Measurements from ENCODE around the gene PRKCSH.
"Not testable (repeated sequence)": the region's sequence is repeated elsewhere in the genome, so short reads cannot be mapped to it uniquely, and the experiment has no call there.

The PRKCSH gene

DNA sequence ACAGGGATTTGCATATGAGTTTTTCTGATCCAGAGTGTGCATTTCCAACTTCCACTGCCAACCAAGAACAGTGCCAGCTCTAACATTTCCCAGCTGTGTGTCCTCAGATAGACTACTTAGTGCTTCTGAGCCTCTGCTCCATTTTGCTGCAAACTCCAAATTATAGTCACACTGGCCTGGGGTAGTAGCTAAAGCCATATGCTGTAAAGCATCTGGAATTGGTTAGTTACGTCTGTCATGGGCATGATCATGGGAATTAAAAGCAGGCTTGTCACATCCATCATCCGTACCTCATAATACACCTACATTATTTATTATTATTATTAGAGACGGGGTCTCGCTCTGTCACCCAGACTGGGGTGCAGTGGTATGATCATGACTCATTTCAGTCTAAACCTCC, 38.3 kb downstream of the PRKCSH start:
- Mint-ChIP-seq H3K27me3 (peaks cover 27% of the 10 kb centered on the region), H3K9me3 (no peaks in the 10 kb centered on the region), H3K4me3 (no peak overlapping the region), H3K4me1 (ENCODE audit: low read depth) (no peaks in the 10 kb centered on the region), H3K36me3 (ENCODE audit: low read depth) (no peaks in the 10 kb centered on the region), H3K27ac (no peak overlapping the region)

DNA sequence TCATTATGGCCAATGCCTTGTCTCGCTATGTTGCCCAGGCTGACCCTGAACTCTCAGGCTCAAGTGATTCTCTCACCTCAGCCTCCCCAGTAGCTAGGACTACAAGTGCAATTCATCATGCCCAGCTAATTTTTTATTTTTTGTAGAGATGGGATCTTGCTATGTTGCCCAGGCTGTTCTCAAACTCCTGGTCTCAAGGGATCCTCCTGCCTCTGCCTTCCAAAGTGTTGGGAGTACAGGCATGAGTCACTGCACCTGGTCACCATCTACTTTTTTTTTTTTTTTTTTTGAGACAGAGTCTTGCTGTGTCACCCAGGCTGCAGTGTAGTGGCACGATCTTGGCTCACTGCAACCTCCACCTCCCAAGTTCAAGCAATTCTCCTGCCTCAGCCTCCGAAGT, 39.9 kb downstream of the PRKCSH start:
- H3K27ac Mint-ChIP-seq; H3K9me3 Mint-ChIP-seq; H3K4me1 Mint-ChIP-seq (ENCODE audit: low read depth); H3K36me3 Mint-ChIP-seq (ENCODE audit: low read depth); H3K4me3 Mint-ChIP-seq: not testable (repeated sequence)
- H3K27me3 Mint-ChIP-seq, result peaks cover 33% of the 10 kb centered on the region

DNA sequence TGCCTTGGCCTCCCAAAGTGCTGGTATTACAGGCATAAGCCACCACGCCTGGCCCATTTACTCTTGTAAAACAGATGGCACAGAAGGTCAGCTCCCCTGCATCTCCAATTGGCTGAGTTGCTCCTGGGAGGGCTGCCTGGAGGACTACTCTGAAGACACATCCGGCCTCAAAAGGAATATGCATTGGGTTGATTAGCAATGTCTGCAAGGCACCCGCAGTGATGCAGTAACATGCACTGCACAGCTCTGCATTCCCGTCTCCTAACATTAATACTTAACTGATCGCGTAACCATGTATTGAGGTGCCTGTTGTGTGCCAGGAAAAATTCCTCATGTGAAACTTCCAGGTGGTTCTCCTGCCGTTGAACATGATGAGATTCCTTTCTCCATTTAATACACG, 40.4 kb downstream of the PRKCSH start:
- H3K36me3 Mint-ChIP-seq (ENCODE audit: low read depth), result no peaks in the 10 kb centered on the region
- no peak overlapping the region for H3K27ac Mint-ChIP-seq
- peaks cover 33% of the 10 kb centered on the region for H3K27me3 Mint-ChIP-seq
- H3K9me3 Mint-ChIP-seq, result no peaks in the 10 kb centered on the region
- peaks cover 4% of the 10 kb centered on the region for H3K4me1 Mint-ChIP-seq (ENCODE audit: low read depth)
- no peak overlapping the region for H3K4me3 Mint-ChIP-seq

DNA sequence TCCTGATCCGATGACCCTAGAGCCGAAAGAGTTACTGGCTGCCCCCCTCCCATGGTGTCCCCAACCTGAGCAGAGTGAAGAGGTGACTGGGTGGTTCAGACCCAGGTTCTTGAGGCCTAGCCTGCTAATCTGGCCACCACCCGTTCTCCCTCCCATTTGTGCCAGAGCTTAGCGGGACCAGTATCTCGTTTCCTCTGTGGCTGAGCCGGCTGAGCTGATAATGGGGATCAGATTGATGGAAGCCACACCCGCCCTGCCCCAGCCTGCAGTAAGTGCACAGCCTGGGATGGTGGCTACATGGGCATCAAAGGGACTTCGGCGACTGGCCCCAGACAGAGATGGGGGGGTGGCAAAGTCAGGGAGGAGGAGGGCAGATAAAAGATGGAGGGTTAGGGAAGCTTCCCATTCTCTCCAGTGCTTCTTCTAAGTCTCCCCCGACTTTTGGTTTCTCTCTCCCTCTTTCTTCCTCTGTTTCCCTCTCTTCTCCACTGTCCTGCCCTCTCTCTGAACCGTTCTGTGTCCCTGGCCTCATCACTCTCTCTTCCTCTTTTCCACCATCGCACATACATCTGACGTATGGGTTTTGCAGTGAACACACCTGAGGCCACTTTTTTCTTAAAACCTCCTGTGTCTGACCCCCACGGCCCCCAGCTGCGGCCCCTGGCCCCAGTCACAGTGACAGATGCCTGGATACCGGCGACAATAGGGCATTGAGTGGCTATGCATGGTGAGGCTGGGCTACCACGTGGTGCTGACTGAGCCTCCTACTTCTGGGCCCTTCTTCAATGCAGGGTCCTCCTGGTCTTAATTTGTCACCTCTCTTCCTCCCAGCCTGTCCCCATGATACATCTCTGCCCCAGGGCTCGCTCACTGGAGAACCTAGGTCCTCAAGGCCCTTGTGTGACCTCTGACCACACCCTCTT, 43.0 kb downstream of the PRKCSH start:
- Mint-ChIP-seq H3K36me3 (ENCODE audit: low read depth) (no peaks in the 10 kb centered on the region), H3K27ac (no peak overlapping the region), H3K4me3 (no peak overlapping the region), H3K27me3 (peaks cover 40% of the 10 kb centered on the region), H3K4me1 (ENCODE audit: low read depth) (peaks cover 25% of the 10 kb centered on the region), H3K9me3 (no peaks in the 10 kb centered on the region)

DNA sequence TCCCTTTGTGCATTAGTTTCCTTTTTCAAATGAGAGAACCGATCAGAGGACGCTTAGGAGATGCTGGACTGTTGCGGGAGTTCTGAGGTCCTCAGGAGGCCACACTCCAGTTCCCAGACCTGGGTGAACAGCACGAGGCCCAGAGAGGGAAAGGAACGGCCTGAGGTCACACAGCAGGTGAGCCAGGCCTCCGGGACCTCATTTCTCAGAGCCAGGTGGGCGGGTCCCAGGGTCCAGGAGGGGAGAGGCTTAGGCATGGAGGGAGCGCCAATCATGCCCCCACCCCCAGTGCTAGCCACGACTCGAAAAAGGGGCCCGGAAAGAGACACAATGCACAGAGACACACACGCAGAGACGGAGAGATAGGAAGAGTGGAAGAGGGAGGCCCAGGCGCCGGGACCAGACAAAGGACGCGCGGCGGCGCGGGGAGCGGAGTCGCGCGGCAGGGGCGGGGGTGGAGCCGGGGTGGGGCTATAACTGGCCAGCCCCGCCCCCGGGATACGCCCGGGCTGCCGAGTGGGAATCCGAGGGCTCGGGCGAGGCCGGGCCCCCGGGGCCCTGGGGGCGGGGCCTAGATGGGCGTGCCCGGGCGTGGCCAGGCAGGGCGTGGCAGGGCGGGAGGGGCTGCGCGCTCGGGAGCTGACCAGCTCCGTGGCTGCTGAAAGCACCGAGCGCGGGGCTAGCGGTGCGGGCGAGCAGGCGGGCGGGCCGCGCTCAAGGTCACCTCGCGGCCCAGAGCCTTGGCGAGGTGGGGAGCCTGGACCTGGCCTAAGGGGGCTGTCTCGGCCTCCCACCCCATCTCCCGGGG, 43.9 kb downstream of the PRKCSH start:
- Mint-ChIP-seq H3K27ac (no peak overlapping the region), H3K9me3 (no peaks in the 10 kb centered on the region), H3K4me1 (ENCODE audit: low read depth) (peaks cover 29% of the 10 kb centered on the region), H3K36me3 (ENCODE audit: low read depth) (no peaks in the 10 kb centered on the region), H3K4me3 (no peak overlapping the region), H3K27me3 (peaks cover 40% of the 10 kb centered on the region)

DNA sequence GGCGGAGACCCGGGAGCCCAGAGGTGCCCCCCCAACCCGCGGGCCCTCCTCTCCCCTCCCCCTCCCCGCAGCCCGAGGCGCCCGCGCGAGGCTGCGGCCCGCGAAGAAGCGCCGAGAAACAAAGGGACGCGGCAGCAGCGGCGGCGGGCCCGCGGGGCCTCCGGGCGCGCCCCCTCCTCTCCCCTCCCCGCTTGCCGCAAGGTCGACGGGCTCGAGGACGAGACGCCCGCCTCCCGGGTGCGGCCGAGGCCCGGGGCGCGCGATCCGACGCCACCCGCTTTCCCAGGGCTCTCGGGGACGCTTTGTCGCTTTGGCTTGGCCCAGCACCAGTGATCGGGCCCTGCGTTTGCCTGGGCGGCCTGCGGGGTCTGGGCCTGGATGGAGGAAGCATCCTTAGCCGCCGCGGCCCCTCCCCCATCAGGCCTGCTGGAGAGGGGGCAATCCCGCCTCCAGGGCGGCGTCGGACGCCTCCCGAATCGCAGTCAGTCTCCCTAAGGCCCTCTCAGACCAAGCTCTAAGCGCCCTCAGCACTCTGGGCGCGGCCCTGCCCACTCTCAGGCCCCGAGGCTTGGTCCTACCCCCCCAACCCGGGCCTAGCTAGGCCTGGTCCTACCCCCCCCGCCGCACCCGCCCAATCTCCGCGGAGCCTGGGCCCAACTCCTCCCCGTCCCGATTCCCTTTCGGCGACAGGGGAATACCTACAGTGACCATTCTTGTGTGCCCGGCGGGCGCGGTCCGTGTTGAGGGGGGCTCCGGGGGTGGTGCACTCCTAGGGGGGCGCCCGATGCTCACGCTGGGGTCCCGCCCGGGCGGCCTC, 44.7 kb downstream of the PRKCSH start:
- H3K9me3 Mint-ChIP-seq, result no peaks in the 10 kb centered on the region
- H3K4me1 Mint-ChIP-seq (ENCODE audit: low read depth), result peaks cover 29% of the 10 kb centered on the region
- peaks cover 40% of the 10 kb centered on the region for H3K27me3 Mint-ChIP-seq
- H3K36me3 Mint-ChIP-seq (ENCODE audit: low read depth), result peaks cover 2% of the 10 kb centered on the region
- no peak overlapping the region for H3K27ac Mint-ChIP-seq
- H3K4me3 Mint-ChIP-seq, result no peak overlapping the region

DNA sequence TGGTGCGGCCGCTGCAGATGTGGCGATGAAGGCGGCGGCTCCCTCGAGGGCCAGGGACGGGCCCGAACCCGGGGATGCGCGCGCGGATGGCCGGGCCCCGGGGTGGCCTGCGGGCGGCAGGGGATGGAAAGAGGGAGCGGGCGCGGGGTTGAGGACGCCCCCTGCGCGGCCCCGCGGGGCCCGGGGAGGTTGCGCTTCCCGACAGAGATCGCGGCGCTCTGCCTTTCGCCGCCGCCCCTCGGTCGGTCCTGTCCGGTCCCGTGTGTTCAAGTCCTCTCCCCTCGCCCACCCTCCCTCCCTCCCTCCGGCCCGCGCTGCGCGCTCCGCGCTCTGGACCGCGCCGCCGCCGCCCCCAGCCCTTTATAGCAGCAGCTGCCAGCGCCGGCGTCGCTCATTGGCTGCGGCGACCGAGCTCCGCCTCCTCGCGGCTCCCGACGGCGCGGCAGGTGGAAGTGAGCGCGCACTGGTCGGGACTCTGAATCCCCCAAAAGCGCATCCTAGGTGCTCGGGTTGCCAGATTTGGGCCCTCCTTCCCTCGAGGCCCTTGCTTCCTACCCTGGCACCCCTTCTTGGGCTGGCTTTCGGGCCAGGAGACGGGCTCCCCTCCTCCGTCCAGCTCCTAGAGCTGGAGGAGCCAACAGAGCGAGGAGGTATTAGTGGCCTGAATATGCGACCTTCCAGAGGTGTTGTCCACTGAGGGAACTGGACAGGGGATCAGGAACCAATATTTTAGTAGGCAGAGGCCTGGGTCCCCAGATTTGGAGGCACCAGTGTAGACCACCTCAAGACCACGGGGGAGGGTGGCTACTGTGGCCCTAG, 45.5 kb downstream of the PRKCSH start, which contains the start of gene ELAVL3:
Gene ELAVL3, minus strand, starts transcription at position 332 of the 819 bp plus-strand sequence. CDS start 438 bp downstream, outside the sequence.
- H3K27me3 Mint-ChIP-seq, result peaks cover 39% of the 10 kb centered on the region
- H3K4me3 Mint-ChIP-seq, result peak within 1 kb of the TSS; percentile 70
- H3K4me1 Mint-ChIP-seq (ENCODE audit: low read depth), result peaks cover 29% of the 10 kb centered on the region
- no peaks in the 10 kb centered on the region for H3K9me3 Mint-ChIP-seq
- H3K36me3 Mint-ChIP-seq (ENCODE audit: low read depth), result peaks cover 8% of the 10 kb centered on the region
- H3K27ac Mint-ChIP-seq, result peak within 1 kb of the TSS; percentile 61

DNA sequence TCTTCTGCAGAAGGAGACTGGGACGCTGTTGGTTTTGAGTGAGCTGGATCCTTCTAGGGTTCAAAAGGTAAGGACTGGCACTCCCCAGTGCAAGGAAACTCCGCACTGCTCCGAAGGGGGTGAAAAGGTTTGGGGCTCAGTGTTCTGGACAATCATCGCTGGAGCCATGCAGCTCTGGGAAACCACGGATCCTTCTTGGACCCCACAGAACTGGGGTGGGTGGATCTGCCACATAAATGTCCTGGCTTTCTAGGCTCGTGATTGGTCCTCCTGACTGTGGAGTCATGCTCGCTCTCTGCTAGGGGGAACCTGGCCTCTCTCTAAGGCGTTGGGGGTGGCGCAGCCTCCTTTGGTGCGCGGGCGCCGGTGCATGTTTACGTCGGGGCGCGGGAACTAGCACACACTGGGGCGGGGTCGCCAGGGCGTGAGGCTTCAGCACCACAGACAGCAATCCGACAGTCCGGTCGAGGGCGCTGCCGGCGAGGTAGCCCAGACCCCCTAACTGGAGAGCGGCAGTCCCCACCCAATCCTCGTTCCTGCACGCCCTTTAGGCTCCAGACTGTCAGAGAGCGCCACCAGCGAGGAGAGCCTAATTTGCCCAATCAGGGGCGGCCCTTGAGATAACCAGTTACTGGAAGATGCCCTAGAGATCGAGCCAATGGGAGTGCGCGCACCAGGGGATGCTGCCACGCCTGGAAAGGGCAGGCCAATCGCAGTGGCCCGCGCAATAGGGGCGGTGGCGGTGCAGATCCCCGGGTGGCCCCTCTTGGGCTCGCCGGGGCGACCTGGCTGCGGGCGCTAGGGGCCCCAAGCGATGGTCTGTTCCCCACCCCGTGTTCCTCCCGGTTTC, 46.3 kb downstream of the PRKCSH start:
- Mint-ChIP-seq H3K9me3 (no peaks in the 10 kb centered on the region), H3K36me3 (ENCODE audit: low read depth) (peaks cover 8% of the 10 kb centered on the region), H3K27ac (peak overlapping the region; percentile 83), H3K4me3 (peak overlapping the region; percentile 70), H3K4me1 (ENCODE audit: low read depth) (peaks cover 29% of the 10 kb centered on the region), H3K27me3 (peaks cover 35% of the 10 kb centered on the region)

DNA sequence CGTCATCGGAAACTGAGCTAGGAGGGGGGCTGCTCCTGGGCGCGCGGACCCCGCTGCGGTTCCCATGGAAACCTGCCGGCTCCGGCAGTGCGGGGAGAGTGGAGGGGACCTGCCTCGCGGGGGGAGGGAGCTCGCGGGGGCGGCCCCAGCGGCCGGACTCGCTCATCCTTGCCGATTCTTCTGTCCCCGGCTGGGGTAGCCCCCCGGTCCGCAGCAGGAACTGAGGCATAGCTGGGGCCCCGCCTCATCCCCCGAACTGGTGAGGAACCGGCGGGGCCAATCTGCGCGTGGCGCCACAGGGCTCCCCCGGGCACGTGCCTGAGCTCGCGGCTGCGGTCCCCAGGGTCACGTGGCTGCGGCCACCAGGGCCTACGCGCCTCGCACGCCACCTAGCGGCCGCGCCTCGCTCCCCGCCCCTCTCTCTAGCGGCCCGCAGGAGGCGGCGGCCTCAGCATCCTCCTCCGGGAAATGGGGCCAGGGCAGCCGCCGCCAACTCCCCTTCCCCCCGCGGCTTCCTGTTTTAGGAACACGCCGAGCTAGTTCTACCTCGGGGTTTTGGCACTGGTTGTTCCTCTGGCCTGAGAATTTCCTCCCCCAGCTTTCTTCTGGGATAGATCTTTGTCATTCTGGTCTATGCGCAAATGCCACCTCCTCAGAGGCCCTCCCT, 47.1 kb downstream of the PRKCSH start:
- H3K4me1 Mint-ChIP-seq (ENCODE audit: low read depth), result peaks cover 29% of the 10 kb centered on the region
- peaks cover 28% of the 10 kb centered on the region for H3K27me3 Mint-ChIP-seq
- peak overlapping the region; percentile 83 for H3K27ac Mint-ChIP-seq

DNA sequence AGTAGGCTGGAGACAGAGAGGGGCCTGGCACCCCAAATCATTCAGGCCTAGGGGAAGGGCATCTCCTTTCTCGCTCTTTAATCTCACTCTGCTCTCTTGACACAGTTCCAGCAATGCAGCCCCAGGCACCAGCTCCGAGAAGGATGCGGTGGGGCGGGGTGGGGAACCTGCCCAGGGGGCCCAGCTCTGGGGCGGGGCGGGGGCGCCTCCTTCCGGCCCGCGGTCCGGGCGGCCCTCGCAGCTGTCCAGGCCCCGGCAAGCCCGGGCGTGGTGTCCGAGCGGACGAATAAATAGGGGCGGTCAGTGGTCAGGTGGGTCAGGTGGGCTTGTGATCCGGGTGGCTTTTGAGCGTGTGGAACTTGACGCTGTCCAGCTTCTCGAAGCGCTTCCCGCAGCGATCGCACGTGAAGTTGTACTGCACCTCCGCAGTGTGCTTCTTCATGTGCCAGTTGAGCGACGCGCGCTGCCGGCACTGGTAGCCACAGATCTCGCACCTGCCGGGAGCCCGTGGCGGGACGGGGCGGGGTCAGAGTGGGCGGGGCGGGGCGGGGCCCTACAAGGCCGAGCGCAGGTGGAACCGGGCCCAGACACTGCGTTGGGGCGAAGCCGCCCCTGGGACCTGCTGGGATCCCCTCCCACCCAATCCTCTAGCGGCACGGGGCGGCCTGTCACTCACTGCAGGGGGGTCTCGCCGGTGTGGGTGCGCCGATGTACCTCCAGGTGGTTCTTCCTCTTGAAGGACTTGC, 48.1 kb downstream of the PRKCSH start:
- Mint-ChIP-seq H3K4me1 (ENCODE audit: low read depth) (peaks cover 29% of the 10 kb centered on the region), H3K9me3 (no peaks in the 10 kb centered on the region), H3K27me3 (peaks cover 20% of the 10 kb centered on the region), H3K4me3 (no peak overlapping the region), H3K27ac (no peak overlapping the region), H3K36me3 (ENCODE audit: low read depth) (peaks cover 8% of the 10 kb centered on the region)

More for the DNA sequence above, 47.1 kb downstream of the PRKCSH start:
- no peaks in the 10 kb centered on the region for H3K9me3 Mint-ChIP-seq
- H3K4me3 Mint-ChIP-seq, result peak overlapping the region; percentile 71
- peaks cover 8% of the 10 kb centered on the region for H3K36me3 Mint-ChIP-seq (ENCODE audit: low read depth)

DNA sequence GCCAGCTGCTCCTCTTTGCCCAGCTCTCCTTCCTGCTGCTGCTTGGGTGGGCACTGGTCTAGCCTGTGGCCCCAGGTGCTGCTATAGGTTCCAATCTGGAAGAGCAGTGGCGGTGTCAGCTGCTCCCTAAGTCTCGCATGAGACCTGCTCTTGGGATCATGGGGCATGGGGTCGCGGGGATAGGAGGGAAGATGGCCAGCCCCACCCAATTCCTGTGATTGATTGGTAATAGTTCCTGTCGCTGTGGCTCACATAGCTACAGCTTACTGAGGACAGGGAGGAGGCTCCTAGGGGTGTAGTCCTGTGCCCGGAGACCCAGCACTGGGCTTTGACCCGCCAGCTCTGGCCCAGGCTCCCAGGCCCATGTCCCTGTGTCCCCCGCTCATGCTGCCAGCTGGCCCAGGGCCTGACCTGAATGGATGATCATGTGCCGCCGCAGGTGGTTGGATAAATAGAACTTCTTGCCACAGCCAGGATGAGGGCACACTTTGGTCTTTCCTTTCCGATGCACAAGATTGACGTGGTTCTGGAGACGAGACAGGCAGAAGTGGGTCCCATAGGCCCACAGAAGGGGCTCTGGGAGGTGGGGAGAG, 49.9 kb downstream of the PRKCSH start:
- H3K4me3 Mint-ChIP-seq, result no peak overlapping the region
- H3K36me3 Mint-ChIP-seq (ENCODE audit: low read depth), result peaks cover 12% of the 10 kb centered on the region
- no peak overlapping the region for H3K27ac Mint-ChIP-seq
- H3K4me1 Mint-ChIP-seq (ENCODE audit: low read depth), result peaks cover 25% of the 10 kb centered on the region
- H3K27me3 Mint-ChIP-seq, result peaks cover 12% of the 10 kb centered on the region
- H3K9me3 Mint-ChIP-seq, result no peaks in the 10 kb centered on the region
